ENCODE results near the gene HS6ST1. TPM values are rescaled to one million over a fixed set of nuclear protein-coding genes. Genes with fewer than 3 reads are reported as not detected.

HS6ST1 gene
- total RNA-seq, 1 donor from 2014 or later, result 31.1 TPM

DNA sequence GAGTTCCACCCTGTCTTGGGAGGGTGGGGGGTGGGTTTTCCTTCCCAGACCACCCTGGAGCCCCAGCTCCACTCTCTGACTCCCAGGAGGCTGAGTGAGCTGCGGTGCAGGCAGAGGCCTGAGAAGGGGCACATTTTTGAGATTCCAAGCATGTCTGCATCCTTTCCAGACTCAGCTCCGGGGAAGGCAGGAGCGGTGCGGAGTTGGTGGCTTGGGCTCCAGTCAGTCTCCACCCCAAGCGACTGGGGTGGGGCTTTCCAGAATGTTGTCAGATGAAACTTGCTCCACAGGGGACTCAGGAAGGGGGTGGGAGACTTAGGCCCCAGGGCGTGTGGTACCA, 44.2 kb upstream of the HS6ST1 start:
- H3K27me3 Mint-ChIP-seq (ENCODE audit: insufficient read depth, low read depth), result peaks cover 9% of the 10 kb centered on the region
- peak overlapping the region; percentile 97 for H3K27ac Mint-ChIP-seq
- H4K20me1 ChIP-seq (ENCODE audit: low read depth), result no peaks in the 10 kb centered on the region
- no peaks in the 10 kb centered on the region for H3K36me3 ChIP-seq
- H3K36me3 Mint-ChIP-seq, result no peaks in the 10 kb centered on the region
- H3K4me1 ChIP-seq, result peaks cover 24% of the 10 kb centered on the region
- peak overlapping the region; percentile 60 for H3K4me2 ChIP-seq
- peaks cover 57% of the 10 kb centered on the region for H3K4me1 Mint-ChIP-seq
- no peak overlapping the region for H2AFZ ChIP-seq (replicated peaks)
- peaks cover 15% of the 10 kb centered on the region for H3F3A ChIP-seq (ENCODE audit: low read depth)
- no peaks in the 10 kb centered on the region for H3K9me3 ChIP-seq (ENCODE audit: low read depth)
- H3K9ac ChIP-seq, result no peak overlapping the region
- H3K4me3 ChIP-seq, result no peak overlapping the region
- no peak for TF ChIP-seq EZH2 (IDR thresholded peaks at IDR 0.05)
- TF ChIP-seq, protein P1, sequence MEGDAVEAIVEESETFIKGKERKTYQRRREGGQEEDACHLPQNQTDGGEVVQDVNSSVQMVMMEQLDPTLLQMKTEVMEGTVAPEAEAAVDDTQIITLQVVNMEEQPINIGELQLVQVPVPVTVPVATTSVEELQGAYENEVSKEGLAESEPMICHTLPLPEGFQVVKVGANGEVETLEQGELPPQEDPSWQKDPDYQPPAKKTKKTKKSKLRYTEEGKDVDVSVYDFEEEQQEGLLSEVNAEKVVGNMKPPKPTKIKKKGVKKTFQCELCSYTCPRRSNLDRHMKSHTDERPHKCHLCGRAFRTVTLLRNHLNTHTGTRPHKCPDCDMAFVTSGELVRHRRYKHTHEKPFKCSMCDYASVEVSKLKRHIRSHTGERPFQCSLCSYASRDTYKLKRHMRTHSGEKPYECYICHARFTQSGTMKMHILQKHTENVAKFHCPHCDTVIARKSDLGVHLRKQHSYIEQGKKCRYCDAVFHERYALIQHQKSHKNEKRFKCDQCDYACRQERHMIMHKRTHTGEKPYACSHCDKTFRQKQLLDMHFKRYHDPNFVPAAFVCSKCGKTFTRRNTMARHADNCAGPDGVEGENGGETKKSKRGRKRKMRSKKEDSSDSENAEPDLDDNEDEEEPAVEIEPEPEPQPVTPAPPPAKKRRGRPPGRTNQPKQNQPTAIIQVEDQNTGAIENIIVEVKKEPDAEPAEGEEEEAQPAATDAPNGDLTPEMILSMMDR (IDR thresholded peaks at IDR 0.05), result no peak
- peak overlapping the region; percentile 35 for H3K4me3 Mint-ChIP-seq
- peak overlapping the region; percentile 87 for H3K27ac ChIP-seq
- no peaks in the 10 kb centered on the region for H3K79me2 ChIP-seq (ENCODE audit: low read depth)
- peaks cover 5% of the 10 kb centered on the region for H3K9me3 Mint-ChIP-seq
- DNase-seq (ENCODE audit: low spot score), result peak; percentile 90
- no peaks in the 10 kb centered on the region for H3K27me3 ChIP-seq

DNA sequence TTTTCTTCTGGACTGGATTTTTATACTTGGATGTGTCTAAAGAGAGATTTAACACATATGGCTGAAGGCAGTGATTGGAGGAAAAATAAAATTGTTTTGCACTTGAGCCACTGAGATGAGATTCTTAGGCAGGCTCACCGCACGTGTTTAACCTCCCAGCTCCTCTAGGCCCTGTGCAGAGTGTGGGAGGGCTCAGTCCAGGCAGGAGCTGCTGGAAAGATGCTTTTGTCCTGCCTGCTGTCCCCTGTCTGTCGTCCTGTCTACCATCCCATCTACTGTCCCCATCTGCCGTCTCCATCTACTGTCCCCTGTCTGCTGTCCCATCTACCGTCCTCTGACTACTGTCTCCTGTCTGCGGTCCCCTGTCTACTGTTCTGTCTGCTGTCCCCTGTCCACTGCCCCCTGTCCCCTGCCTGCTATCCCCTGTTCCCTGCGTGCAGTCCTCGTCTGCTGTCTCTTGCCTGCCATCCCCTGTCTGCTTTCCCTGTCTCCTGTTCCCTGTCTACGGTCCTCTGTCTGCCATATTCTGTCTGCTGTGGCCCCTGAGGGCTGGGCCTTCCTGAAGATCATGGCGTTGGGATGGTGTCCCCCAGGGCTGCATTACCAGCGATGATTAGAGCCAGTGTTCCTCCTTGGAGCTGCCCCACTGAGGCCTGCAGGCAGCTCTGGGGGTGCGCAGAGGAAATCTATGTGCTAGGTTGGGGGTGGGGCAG, 43.7 kb upstream of the HS6ST1 start:
- Histone ChIP-seq H3K36me3 (no peaks in the 10 kb centered on the region), H3K27ac (peak overlapping the region; percentile 87), H3K4me2 (peak overlapping the region; percentile 60), H3K4me3 (no peak overlapping the region), H3F3A (ENCODE audit: low read depth) (peaks cover 15% of the 10 kb centered on the region), H2AFZ (replicated peaks) (peak overlapping the region; percentile 34), H3K9ac (no peak overlapping the region), H3K9me3 (ENCODE audit: low read depth) (no peaks in the 10 kb centered on the region), H3K4me1 (peaks cover 24% of the 10 kb centered on the region), H3K27me3 (no peaks in the 10 kb centered on the region), H3K79me2 (ENCODE audit: low read depth) (no peaks in the 10 kb centered on the region), H4K20me1 (ENCODE audit: low read depth) (no peaks in the 10 kb centered on the region)
- no peak for TF ChIP-seq EZH2 (IDR thresholded peaks at IDR 0.05)
- TF ChIP-seq, protein P1 (IDR thresholded peaks at IDR 0.05), result no peak
- no peak for TF ChIP-seq EZH2phosphoT487 (IDR thresholded peaks at IDR 0.05)
- peaks cover 5% of the 10 kb centered on the region for H3K9me3 Mint-ChIP-seq
- peak overlapping the region; percentile 97 for H3K27ac Mint-ChIP-seq
- peak overlapping the region; percentile 35 for H3K4me3 Mint-ChIP-seq
- H3K4me1 Mint-ChIP-seq, result peaks cover 55% of the 10 kb centered on the region
- H3K36me3 Mint-ChIP-seq, result no peaks in the 10 kb centered on the region
- DNase-seq (ENCODE audit: low spot score), result peak; percentile 21
- H3K27me3 Mint-ChIP-seq (ENCODE audit: insufficient read depth, low read depth), result peaks cover 9% of the 10 kb centered on the region

DNA sequence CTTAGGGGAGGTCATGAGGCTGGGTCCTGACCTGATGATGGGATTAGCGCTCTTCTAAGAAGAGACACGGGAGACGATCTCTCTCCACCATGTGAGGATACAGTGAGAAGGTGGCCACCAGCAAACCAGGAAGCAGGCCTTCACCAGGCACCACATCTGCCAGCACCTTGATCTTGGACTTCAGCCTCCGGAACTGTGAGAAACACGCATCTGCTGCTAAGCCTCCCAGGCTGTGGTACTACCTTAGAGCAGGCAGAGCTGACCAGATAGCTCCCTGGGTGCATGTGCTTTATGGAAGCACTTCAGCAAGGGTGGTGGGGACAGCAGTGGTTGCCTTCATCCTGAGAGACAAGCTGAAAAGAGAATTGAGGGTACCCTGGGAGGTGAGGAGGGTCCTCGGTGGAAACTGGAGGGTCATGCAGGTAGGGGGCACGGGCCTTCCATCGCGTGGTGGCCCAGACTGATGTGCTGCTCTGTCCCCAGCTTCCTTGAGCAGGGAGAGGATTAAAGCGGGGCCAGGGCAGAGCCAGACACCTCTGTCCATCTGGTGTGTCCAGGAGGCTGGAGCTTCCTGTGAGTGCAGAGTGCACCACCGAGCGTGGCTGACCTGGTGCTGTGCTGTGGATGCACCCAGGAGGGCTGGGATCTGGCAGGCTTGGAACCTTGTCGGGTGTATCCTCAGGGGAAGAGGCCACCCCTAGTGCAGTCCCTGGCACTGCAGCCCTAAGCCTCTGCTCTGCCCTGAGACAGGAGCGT, 42.9 kb upstream of the HS6ST1 start:
- Mint-ChIP-seq H3K27ac (peak overlapping the region; percentile 97), H3K4me1 (peaks cover 50% of the 10 kb centered on the region), H3K9me3 (peaks cover 9% of the 10 kb centered on the region), H3K27me3 (ENCODE audit: insufficient read depth, low read depth) (peaks cover 9% of the 10 kb centered on the region), H3K36me3 (no peaks in the 10 kb centered on the region), H3K4me3 (peak overlapping the region; percentile 4)
- H3K4me1 ChIP-seq, result peaks cover 24% of the 10 kb centered on the region
- DNase-seq (ENCODE audit: low spot score), result no peak
- H3K36me3 ChIP-seq, result no peaks in the 10 kb centered on the region
- H3K9ac ChIP-seq, result no peak overlapping the region
- no peak overlapping the region for H3K4me3 ChIP-seq
- H3F3A ChIP-seq (ENCODE audit: low read depth), result peaks cover 15% of the 10 kb centered on the region
- H4K20me1 ChIP-seq (ENCODE audit: low read depth), result no peaks in the 10 kb centered on the region
- no peak overlapping the region for H3K27ac ChIP-seq
- no peaks in the 10 kb centered on the region for H3K27me3 ChIP-seq
- H3K79me2 ChIP-seq (ENCODE audit: low read depth), result no peaks in the 10 kb centered on the region
- TF ChIP-seq, protein P1 (IDR thresholded peaks at IDR 0.05), result no peak
- no peak for TF ChIP-seq EZH2phosphoT487 (IDR thresholded peaks at IDR 0.05)
- no peak for TF ChIP-seq EZH2 (IDR thresholded peaks at IDR 0.05)
- peak overlapping the region; percentile 60 for H3K4me2 ChIP-seq
- H2AFZ ChIP-seq (replicated peaks), result no peak overlapping the region
- H3K9me3 ChIP-seq (ENCODE audit: low read depth), result no peaks in the 10 kb centered on the region

Measured in neural progenitor cell (in vitro differentiated cells).